ENCODE results near the gene GCHFR. TPM values are rescaled to one million over a fixed set of nuclear protein-coding genes. Genes with fewer than 3 reads are reported as not detected.

The GCHFR gene
- polyA plus RNA-seq, 1 donor from 2014 or later, result 7.2 TPM

GRCh38 chr15:40767838-40768500 is 4.1 kb downstream of the GCHFR start:
- Histone ChIP-seq H3K27ac (ENCODE audit: low read length) (no peak overlapping the region), H3K9me3 (ENCODE audit: low read length) (no peaks in the 10 kb centered on the region), H3K4me2 (ENCODE audit: low read length) (no peak overlapping the region), H3K27me3 (ENCODE audit: insufficient read depth, low read depth, low read length) (peaks cover 20% of the 10 kb centered on the region), H3K4me3 (ENCODE audit: low read length) (no peak overlapping the region), H3K36me3 (ENCODE audit: insufficient read depth, low read length) (no peaks in the 10 kb centered on the region), H4K20me1 (ENCODE audit: insufficient read depth) (no peaks in the 10 kb centered on the region), H2AFZ (ENCODE audit: low read depth, low read length) (no peak overlapping the region), H3K9me2 (ENCODE audit: insufficient read depth, low read length) (no peaks in the 10 kb centered on the region), H3F3A (ENCODE audit: insufficient read depth, low read length, poor library complexity, severe bottlenecking) (no peaks in the 10 kb centered on the region), H3K9ac (ENCODE audit: low read length) (no peak overlapping the region), H3K79me2 (replicated peaks; ENCODE audit: insufficient read depth, low read length) (no peaks in the 10 kb centered on the region)
- TF ChIP-seq, protein P1, sequence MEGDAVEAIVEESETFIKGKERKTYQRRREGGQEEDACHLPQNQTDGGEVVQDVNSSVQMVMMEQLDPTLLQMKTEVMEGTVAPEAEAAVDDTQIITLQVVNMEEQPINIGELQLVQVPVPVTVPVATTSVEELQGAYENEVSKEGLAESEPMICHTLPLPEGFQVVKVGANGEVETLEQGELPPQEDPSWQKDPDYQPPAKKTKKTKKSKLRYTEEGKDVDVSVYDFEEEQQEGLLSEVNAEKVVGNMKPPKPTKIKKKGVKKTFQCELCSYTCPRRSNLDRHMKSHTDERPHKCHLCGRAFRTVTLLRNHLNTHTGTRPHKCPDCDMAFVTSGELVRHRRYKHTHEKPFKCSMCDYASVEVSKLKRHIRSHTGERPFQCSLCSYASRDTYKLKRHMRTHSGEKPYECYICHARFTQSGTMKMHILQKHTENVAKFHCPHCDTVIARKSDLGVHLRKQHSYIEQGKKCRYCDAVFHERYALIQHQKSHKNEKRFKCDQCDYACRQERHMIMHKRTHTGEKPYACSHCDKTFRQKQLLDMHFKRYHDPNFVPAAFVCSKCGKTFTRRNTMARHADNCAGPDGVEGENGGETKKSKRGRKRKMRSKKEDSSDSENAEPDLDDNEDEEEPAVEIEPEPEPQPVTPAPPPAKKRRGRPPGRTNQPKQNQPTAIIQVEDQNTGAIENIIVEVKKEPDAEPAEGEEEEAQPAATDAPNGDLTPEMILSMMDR (IDR thresholded peaks at IDR 0.05; ENCODE audit: poor library complexity, severe bottlenecking), result no peak
- TF ChIP-seq MXI1 (conservative IDR thresholded peaks at IDR 0.05; ENCODE audit: poor library complexity, severe bottlenecking), result no peak

DNA sequence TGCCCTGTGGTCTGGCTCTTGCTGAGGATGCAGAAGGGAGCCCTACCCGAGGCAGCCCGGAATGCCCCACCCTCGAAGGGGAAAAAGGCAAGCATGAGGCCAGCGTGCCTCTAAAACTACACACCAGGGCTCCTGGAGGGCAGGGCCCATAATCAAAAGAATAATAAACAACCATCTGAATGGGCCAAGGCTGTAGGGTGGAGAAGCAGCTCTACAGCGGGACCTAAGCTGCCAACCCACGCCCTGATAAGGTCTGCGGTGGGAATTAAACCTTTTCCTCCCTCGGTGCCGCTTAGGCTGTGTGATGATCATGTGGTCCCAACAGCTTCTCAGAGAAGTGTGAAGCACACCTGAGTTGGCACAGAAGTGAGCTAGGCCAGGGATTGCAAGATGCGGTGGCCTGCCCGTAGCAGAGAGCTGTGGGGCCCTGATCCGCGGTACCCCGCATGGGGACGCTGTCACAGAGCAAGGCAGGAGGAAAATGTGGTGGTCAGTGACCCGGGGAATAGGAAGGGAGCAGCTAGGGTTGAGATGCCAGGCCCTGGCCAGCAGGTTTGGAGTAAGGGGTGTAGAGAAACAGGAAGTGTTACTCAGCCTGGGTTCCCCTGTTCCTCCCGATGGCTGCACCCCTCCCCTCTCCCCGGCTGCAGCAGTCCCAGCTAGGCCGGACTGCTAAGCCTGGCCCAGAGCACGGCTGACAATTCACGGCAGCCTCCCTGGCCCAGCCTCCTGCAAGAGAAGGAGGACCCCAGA is 4.8 kb downstream of the GCHFR start:
- no peaks in the 10 kb centered on the region for H3K9me3 ChIP-seq (ENCODE audit: low read length)
- no peaks in the 10 kb centered on the region for H3K79me2 ChIP-seq (replicated peaks; ENCODE audit: insufficient read depth, low read length)
- no peaks in the 10 kb centered on the region for H4K20me1 ChIP-seq (ENCODE audit: insufficient read depth)
- H3K27me3 ChIP-seq (ENCODE audit: insufficient read depth, low read depth, low read length), result peaks cover 13% of the 10 kb centered on the region
- no peaks in the 10 kb centered on the region for H3F3A ChIP-seq (ENCODE audit: insufficient read depth, low read length, poor library complexity, severe bottlenecking)
- H3K27ac ChIP-seq (ENCODE audit: low read length), result no peak overlapping the region
- H3K4me2 ChIP-seq (ENCODE audit: low read length), result no peak overlapping the region
- TF ChIP-seq, protein P1 (IDR thresholded peaks at IDR 0.05; ENCODE audit: poor library complexity, severe bottlenecking), result no peak
- TF ChIP-seq EZH2 (IDR thresholded peaks at IDR 0.05; ENCODE audit: borderline replicate concordance, insufficient read depth, low read length, poor library complexity, severe bottlenecking) (no peak), MXI1 (conservative IDR thresholded peaks at IDR 0.05; ENCODE audit: poor library complexity, severe bottlenecking) (no peak), RAD21 (conservative IDR thresholded peaks at IDR 0.05) (no peak), EP300 (conservative IDR thresholded peaks at IDR 0.05; ENCODE audit: poor library complexity, severe bottlenecking) (no peak), POLR2AphosphoS5 (IDR thresholded peaks at IDR 0.05) (no peak), REST (IDR thresholded peaks at IDR 0.05; ENCODE audit: borderline replicate concordance) (no peak)
- H3K9ac ChIP-seq (ENCODE audit: low read length), result no peak overlapping the region
- H3K9me2 ChIP-seq (ENCODE audit: insufficient read depth, low read length), result no peaks in the 10 kb centered on the region
- no peaks in the 10 kb centered on the region for H3K36me3 ChIP-seq (ENCODE audit: insufficient read depth, low read length)
- H3K4me3 ChIP-seq (ENCODE audit: low read length), result no peak overlapping the region
- no peak overlapping the region for H2AFZ ChIP-seq (ENCODE audit: low read depth, low read length)

All from neural cell (in vitro differentiated cells).